K562 (cell line): Measurements from ENCODE around the gene SCEL.

Source experiments
- ATF1 ChIP-seq, 2 experiments: fragments of 450-650 bp in 1 of 2; IDR thresholded peaks; 2 replicates each; pipeline ENCODE4 v1.6.1; 2016; ENCODE audit warnings: missing compliant biosample characterization in 1 of 2, missing genetic modification characterization in 1 of 2
- IRF2 ChIP-seq: sonication (generic); formaldehyde crosslinking; IDR thresholded peaks from 2 replicates; pipeline ENCODE4 v1.8.1; 2022; ENCODE audit warnings: mild to moderate bottlenecking, missing genetic modification reagents
- MYBL2 ChIP-seq, 2 experiments: fragments of 450-650 bp in 1 of 2; sonication (generic) in 1 of 2; formaldehyde crosslinking in 1 of 2; IDR thresholded peaks; 2 replicates each; pipeline versions ENCODE4 v1.6.1 to v1.8.1; 2017 to 2022; ENCODE audit warnings: borderline replicate concordance in 1 of 2, inconsistent platforms in 1 of 2, low read depth in 1 of 2, mild to moderate bottlenecking in 1 of 2, missing genetic modification reagents in 1 of 2, moderate library complexity in 1 of 2
- NR2F6 ChIP-seq: fragments of 450-650 bp; formaldehyde crosslinking; IDR thresholded peaks from 2 replicates; pipeline ENCODE4 v1.4.0; 2020; ENCODE audit warnings: mild to moderate bottlenecking
- PHB2 ChIP-seq: fragments of 450-650 bp; IDR thresholded peaks from 2 replicates; pipeline ENCODE4 v1.6.1; 2017; ENCODE audit warnings: low read depth
- PTRF ChIP-seq: fragments of 450-650 bp; IDR thresholded peaks from 2 replicates; pipeline ENCODE4 v1.6.1; 2016; ENCODE audit warnings: mild to moderate bottlenecking, missing genetic modification characterization, missing compliant biosample characterization
- SIN3B ChIP-seq: fragments of 450-650 bp; IDR thresholded peaks from 2 replicates; pipeline ENCODE4 v1.6.1; 2017; ENCODE audit warnings: low read depth, mild to moderate bottlenecking, moderate library complexity
- SRSF9 ChIP-seq: fragments of 200-400 bp; formaldehyde crosslinking; IDR thresholded peaks from 2 replicates; pipeline ENCODE4 v1.6.1; 2017; ENCODE audit warnings: low read depth, low read length, borderline replicate concordance
- ZFX ChIP-seq: sonication (generic); formaldehyde crosslinking; IDR thresholded peaks from 2 replicates; pipeline ENCODE4 v1.8.0; 2022; ENCODE audit warnings: mild to moderate bottlenecking, missing genetic modification reagents, moderate library complexity
- TF ChIP-seq, protein P1 (sequence below): fragments of 250-450 bp; sonication (Bioruptor Pico); IDR thresholded peaks from 2 replicates; pipeline ENCODE4 v1.5.0; 2020; ENCODE audit warnings: mild to moderate bottlenecking

DNA sequence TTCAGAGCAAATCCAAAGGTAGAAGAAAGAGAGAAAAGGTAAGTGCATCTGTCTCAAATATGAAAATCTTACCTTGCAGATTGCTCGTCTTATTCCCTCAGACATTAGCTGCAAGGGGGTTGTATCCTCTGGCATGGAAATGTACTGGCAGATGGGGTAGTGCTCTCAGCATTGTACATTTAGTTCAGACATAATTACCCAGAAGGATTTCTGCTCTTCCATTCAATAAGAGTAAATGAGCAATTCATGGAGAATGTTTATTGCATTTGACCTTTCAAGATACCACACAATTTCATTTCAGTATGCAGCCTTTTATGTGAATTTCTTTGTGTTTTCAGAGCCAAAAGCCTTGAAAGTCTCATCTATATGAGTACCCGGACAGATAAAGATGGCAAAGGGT lies 63.8 kb downstream of the SCEL start:
- TF ChIP-seq ATF1 (CRISPR knock-in tag; IDR thresholded peaks at IDR 0.05): no peak
- TF ChIP-seq ATF1 (tag; IDR thresholded peaks at IDR 0.05): no peak
- no peak for TF ChIP-seq ZFX
- TF ChIP-seq NR2F6: no peak
- no peak for TF ChIP-seq PTRF (tag)
- no peak for TF ChIP-seq IRF2 (CRISPR knock-in tag)
- TF ChIP-seq MYBL2 (IDR thresholded peaks at IDR 0.05; ENCODE audit: low read depth): no peak
- TF ChIP-seq MYBL2 (CRISPR knock-in tag; IDR thresholded peaks at IDR 0.05; ENCODE audit: borderline replicate concordance): no peak
- TF ChIP-seq, protein P1, sequence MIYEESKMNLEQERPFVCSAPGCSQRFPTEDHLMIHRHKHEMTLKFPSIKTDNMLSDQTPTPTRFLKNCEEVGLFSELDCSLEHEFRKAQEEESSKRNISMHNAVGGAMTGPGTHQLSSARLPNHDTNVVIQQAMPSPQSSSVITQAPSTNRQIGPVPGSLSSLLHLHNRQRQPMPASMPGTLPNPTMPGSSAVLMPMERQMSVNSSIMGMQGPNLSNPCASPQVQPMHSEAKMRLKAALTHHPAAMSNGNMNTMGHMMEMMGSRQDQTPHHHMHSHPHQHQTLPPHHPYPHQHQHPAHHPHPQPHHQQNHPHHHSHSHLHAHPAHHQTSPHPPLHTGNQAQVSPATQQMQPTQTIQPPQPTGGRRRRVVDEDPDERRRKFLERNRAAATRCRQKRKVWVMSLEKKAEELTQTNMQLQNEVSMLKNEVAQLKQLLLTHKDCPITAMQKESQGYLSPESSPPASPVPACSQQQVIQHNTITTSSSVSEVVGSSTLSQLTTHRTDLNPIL (CRISPR knock-in tag): no peak
- no peak for TF ChIP-seq SIN3B
- TF ChIP-seq PHB2: no peak
- TF ChIP-seq SRSF9: no peak
